Left kidney (tissue), 8 donors: ENCODE data around the gene CDX2. TPM values are rescaled to one million over a fixed set of nuclear protein-coding genes. Genes with fewer than 3 reads are reported as not detected.
"Not testable (repeated sequence)": the region's sequence is repeated elsewhere in the genome, so short reads cannot be mapped to it uniquely, and the experiment has no call there.

Experiments
- DNase-seq: peaks from one replicate; pipeline ENCODE4 v3.0.0-alpha.2; 2013
- long read RNA-seq, 8 donors: transcript quantifications; one replicate each; lab custom pipeline, GENCODE V29; 2026
- polyA plus RNA-seq: library from polyadenylated mRNA; unstranded; fragments of 120-200 nt; gene quantifications from one replicate; pipeline ENCODE4 v1.2.1, GENCODE V29; 2013; ENCODE audit not compliant: insufficient read length

The CDX2 gene
- not detected for polyA plus RNA-seq
- long read RNA-seq, donor 1 = 0 reads
- long read RNA-seq, donor 2 = 0 reads
- long read RNA-seq, donor 3 = 0 reads
- long read RNA-seq, donor 4 = 0 reads
- long read RNA-seq, donor 5 = 0 reads
- long read RNA-seq, donor 6 = 0 reads
- long read RNA-seq, donor 7, full-length matches to known transcripts = 1 of 1 reads
- long read RNA-seq, donor 7, partial matches to known transcripts = 0 of 1 reads
- long read RNA-seq, donor 7, other reads (novel, unspliced or antisense) = 0 of 1 reads
- long read RNA-seq, donor 8 = 0 reads

GRCh38 chr13:27969082-27969865 lies at the start of gene CDX2:
Gene CDX2, minus strand, starts transcription at chr13:27969315. Its CDS starts 309 bp downstream, at chr13:27969006.
- DNase-seq = no peak

- no peak for DNase-seq
Observed at GRCh38 chr13:28014301-28014700, 45.2 kb upstream of the CDX2 start.

- DNase-seq = no peak
Observed at GRCh38 chr13:28013482-28013881, 44.4 kb upstream of the CDX2 start.

- no peak for DNase-seq
Observed at GRCh38 chr13:28012896-28013295, 43.8 kb upstream of the CDX2 start.

GRCh38 chr13:28012383-28012782 lies 43.3 kb upstream of the CDX2 start:
- no peak for DNase-seq

GRCh38 chr13:28010046-28010445 lies 40.9 kb upstream of the CDX2 start:
- no peak for DNase-seq

- not testable (repeated sequence) for DNase-seq
Observed at GRCh38 chr13:28005016-28005415, 35.9 kb upstream of the CDX2 start.

GRCh38 chr13:28002886-28003698 lies 34.0 kb upstream of the CDX2 start:
- no peak for DNase-seq

GRCh38 chr13:28001837-28002473 lies 32.8 kb upstream of the CDX2 start:
- DNase-seq = no peak

GRCh38 chr13:28001049-28001448 lies 31.9 kb upstream of the CDX2 start:
- DNase-seq = no peak

- no peak for DNase-seq
Observed at GRCh38 chr13:28000567-28000966, 31.5 kb upstream of the CDX2 start.

GRCh38 chr13:27997904-27998522 lies 28.9 kb upstream of the CDX2 start:
- no peak for DNase-seq

- no peak for DNase-seq
Observed at GRCh38 chr13:27991881-27992280, 22.8 kb upstream of the CDX2 start.

GRCh38 chr13:27988520-27988919 lies 19.4 kb upstream of the CDX2 start, which contains the start of gene URAD:
Gene URAD, minus strand, starts transcription at chr13:27988693. Its CDS starts 56 bp downstream, at chr13:27988637.
- DNase-seq = no peak

- DNase-seq = no peak
Observed at GRCh38 chr13:27985600-27985999, 16.5 kb upstream of the CDX2 start.

GRCh38 chr13:27982361-27982760 lies 13.2 kb upstream of the CDX2 start:
- no peak for DNase-seq

GRCh38 chr13:27981006-27981708 lies 12.0 kb upstream of the CDX2 start:
- DNase-seq = no peak

GRCh38 chr13:27980280-27980998 lies 11.3 kb upstream of the CDX2 start:
- DNase-seq = no peak

GRCh38 chr13:27979765-27980279 lies 10.7 kb upstream of the CDX2 start:
- DNase-seq = no peak
